Heart left ventricle (tissue), 13 donors: Measurements from ENCODE around the gene GLDC.

Experiments used
- POLR2A ChIP-seq, 2 donors: fragments of 450-650 bp; IDR thresholded peaks; one replicate each; pipeline ENCODE4 v1.6.1; 2017; ENCODE audit warnings: antibody characterized with exemption in 2 of 2, mild to moderate bottlenecking in 2 of 2, moderate library complexity in 2 of 2
- TF ChIP-seq, protein P1 (sequence below), 12 donors: fragments of 200-600 bp; sonication (generic) in 4 of 12; IDR thresholded peaks; one replicate each; pipeline versions ENCODE4 v1.5.0 to v1.8.0; 2018 to 2022; ENCODE audit warnings: antibody characterized with exemption in 12 of 12, mild to moderate bottlenecking in 5 of 12
- donor health status: ischemic (EF 13 %, LVEDD 7.1; RV severe dilation, severe dysfunction).
- donor health status: DM: no; HTN: yes; CAD: no.
- donor health status: DM: no; HTN: no; CAD: no.
- donor health status: ischemic (EF 25% LVEDD 6.9; RV normal size, moderate dysfunction).
- donor health status: ischemic (EF 25% LVEDD 5.7; RV mildly dilated, moderate dysfunction).
- donor health status: ischemic (EF 35%, LVEDD 5.7; RV mildly dilated, moderate dysfunction).
- donor health status: nonischemic (EF 11% LVEDD 7.7; RV severe dilation, severe dysfunction).
- donor health status: DM: yes; HTN: yes; CAD: no.
- donor health status: PGD.
- donor health status: ischemic (EF 29% LVEDD 5.4; RV normal size, mild dysfunction).
- donor health status: nonischemic (EF 23%, LVEDD 6.1; RV moderate dilation, normal function).

DNA sequence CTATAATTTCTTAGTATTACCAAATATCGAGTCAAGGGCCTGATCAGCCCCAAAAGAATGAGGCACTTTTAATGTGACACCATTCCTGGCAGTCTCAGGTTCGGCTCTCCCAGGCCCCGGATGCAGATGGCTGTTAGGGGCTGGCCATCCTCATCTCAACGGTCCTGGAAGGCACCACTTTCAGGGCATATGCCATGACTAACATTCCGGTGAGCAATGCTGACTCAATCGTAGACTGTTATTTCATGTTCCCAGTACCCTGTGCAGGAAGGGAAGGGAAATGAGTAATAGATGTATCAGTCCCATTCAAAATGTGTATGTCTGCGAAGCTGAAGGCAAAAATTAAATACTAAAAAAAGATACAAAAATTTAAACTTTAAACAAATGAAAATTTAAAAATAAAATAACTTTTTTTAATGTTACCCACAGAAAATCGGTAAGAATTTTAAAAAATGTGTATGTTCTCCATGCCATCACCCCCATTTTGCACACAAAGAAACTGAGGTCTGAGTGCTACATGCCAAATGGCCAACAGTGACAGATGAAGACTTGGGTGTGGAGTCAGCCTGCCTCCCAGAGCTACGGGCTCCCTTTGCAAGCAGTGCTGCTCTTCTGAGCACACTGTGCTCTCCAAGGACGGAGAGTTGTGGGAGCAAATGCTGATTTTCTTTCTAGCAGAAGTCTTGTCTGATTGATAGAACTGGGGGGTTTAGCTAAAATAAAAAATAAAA, 79.0 kb downstream of the GLDC start:
- TF ChIP-seq POLR2A (IDR thresholded peaks at IDR 0.05): no peak
- TF ChIP-seq, protein P1, sequence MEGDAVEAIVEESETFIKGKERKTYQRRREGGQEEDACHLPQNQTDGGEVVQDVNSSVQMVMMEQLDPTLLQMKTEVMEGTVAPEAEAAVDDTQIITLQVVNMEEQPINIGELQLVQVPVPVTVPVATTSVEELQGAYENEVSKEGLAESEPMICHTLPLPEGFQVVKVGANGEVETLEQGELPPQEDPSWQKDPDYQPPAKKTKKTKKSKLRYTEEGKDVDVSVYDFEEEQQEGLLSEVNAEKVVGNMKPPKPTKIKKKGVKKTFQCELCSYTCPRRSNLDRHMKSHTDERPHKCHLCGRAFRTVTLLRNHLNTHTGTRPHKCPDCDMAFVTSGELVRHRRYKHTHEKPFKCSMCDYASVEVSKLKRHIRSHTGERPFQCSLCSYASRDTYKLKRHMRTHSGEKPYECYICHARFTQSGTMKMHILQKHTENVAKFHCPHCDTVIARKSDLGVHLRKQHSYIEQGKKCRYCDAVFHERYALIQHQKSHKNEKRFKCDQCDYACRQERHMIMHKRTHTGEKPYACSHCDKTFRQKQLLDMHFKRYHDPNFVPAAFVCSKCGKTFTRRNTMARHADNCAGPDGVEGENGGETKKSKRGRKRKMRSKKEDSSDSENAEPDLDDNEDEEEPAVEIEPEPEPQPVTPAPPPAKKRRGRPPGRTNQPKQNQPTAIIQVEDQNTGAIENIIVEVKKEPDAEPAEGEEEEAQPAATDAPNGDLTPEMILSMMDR (IDR thresholded peaks at IDR 0.05): no peak
